ENCODE data around the gene ADAM23.

ADAM23 gene

DNA sequence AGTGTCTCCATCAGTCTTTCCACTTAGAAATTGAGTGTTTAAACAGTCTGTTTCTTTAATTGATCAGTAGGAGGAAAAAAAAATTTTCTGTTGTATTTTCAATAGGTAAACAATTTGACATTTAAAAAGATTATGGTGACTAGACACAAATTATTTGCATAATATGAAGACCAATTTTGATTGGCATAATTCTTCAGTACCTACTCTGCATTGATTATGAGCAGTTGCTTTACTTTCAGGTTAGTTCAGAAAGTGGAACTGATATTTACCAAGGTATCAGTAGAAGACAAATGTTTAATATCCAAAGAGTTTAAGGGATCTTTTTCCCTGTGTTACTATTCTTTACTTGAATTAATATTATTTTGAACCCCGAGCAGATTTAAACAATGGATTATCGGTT is 2.6 kb downstream of the ADAM23 start:
- Histone ChIP-seq H3K4me3 (ENCODE audit: low read depth in 1 of 2, low read length in 2 of 2) (no peak overlapping the region), H3K27ac (ENCODE audit: low read depth, low read length) (no peak overlapping the region), H3K9me3 (ENCODE audit: low read length) (no peaks in the 10 kb centered on the region), H3K4me1 (ENCODE audit: insufficient read depth, low read length) (peaks cover 6% of the 10 kb centered on the region), H3K9ac (ENCODE audit: low read length) (no peak overlapping the region), H3K27me3 (ENCODE audit: control insufficient read depth in 1 of 2, insufficient read depth in 2 of 2, low read length in 2 of 2) (peaks cover 12 to 26% of the 10 kb centered on the region in 2 donors), H3K36me3 (ENCODE audit: insufficient read depth, low read length) (no peaks in the 10 kb centered on the region)

DNA sequence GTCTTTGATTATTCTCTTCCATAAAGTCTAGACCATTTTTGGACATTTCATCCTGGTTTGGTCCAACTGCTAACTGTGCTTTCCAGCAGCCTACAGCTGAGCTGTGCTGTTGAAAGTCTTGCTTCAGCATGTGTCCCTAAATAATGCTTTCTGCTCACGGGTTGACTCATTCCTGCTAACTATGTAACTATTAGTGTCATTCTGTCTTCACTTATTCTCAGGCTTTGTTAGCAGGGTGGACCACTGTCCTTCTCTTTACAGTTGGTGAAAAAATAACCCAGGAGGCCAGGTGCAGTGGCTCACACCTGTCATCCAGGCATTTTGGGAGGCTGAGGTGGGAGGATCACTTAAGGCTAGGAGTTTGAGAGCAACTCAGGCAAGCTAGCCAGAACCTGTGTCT is 8.9 kb downstream of the ADAM23 start:
- Histone ChIP-seq H3K9ac (ENCODE audit: low read length) (no peak overlapping the region), H3K36me3 (ENCODE audit: insufficient read depth, low read length) (no peaks in the 10 kb centered on the region), H3K27ac (ENCODE audit: low read depth, low read length) (no peak overlapping the region), H3K4me3 (ENCODE audit: low read depth in 1 of 2, low read length in 2 of 2) (no peak overlapping the region), H3K9me3 (ENCODE audit: low read length) (no peaks in the 10 kb centered on the region), H3K27me3 (ENCODE audit: control insufficient read depth in 1 of 2, insufficient read depth in 2 of 2, low read length in 2 of 2) (no peaks in the 10 kb centered on the region), H3K4me1 (ENCODE audit: insufficient read depth, low read length) (no peaks in the 10 kb centered on the region)

DNA sequence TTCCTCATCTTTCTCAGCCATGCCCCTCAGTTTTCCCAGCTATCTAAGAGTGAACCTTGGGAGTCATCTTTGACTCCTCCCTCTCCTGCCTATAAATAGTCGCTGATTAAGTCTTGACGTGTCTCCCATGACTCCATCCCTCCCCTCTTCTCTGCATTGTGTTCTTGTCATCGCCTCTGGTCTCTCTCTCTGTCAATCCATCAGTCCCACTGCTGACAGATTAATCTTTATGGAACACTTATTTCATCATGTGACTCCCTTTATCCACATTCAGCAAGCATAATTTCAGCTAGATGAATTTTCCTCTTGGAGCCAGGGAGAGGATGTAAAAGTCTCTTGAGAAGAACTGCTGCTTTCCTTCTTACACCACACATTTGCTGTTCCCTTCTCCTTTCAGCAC is 9.4 kb downstream of the ADAM23 start:
- H3K4me3 ChIP-seq (ENCODE audit: low read depth in 1 of 2, low read length in 2 of 2): no peak overlapping the region
- no peak overlapping the region for H3K27ac ChIP-seq (ENCODE audit: low read depth, low read length)
- no peaks in the 10 kb centered on the region for H3K9me3 ChIP-seq (ENCODE audit: low read length)
- no peaks in the 10 kb centered on the region for H3K36me3 ChIP-seq (ENCODE audit: insufficient read depth, low read length)
- H3K9ac ChIP-seq (ENCODE audit: low read length): no peak overlapping the region
- H3K4me1 ChIP-seq (ENCODE audit: insufficient read depth, low read length): no peaks in the 10 kb centered on the region
- H3K27me3 ChIP-seq (ENCODE audit: control insufficient read depth in 1 of 2, insufficient read depth in 2 of 2, low read length in 2 of 2): no peaks in the 10 kb centered on the region

DNA sequence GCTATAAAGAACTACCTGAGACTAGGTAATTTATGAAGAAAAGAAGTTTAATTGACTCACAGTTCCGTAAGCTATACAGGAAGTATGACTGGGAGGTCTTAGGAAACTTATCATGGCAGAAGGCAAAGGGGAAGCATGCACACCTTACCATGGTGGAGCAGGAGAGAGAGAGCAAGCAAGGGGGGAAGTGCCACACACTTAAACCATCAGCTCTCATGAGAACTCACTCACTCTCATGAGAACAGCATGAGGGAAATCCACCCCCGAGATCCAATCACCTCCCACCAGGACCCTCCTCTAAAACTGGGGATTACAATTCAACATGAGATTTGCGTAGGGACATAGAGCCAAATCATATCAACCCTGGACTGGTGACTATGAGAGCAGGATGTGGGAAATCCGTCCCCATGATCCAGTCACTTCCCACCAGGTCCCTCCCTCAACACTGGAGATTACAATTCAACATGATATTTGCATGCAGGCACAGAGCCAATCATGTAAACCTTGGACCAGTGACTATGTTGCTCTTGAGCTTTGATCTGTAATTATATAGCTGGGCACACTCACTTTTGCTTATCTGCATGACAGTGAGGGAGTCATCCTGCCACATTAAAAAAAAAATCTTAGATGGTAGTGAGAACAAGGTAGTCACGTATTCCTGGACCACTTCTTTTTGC is 12.9 kb downstream of the ADAM23 start:
- H3K9me3 ChIP-seq (ENCODE audit: low read length): no peaks in the 10 kb centered on the region
- H3K9ac ChIP-seq (ENCODE audit: low read length): no peak overlapping the region
- no peaks in the 10 kb centered on the region for H3K36me3 ChIP-seq (ENCODE audit: insufficient read depth, low read length)
- H3K4me1 ChIP-seq (ENCODE audit: insufficient read depth, low read length): no peaks in the 10 kb centered on the region
- H3K27me3 ChIP-seq (ENCODE audit: control insufficient read depth in 1 of 2, insufficient read depth in 2 of 2, low read length in 2 of 2): no peaks in the 10 kb centered on the region
- H3K4me3 ChIP-seq (ENCODE audit: low read depth in 1 of 2, low read length in 2 of 2): no peak overlapping the region
- H3K27ac ChIP-seq (ENCODE audit: low read depth, low read length): no peak overlapping the region

DNA sequence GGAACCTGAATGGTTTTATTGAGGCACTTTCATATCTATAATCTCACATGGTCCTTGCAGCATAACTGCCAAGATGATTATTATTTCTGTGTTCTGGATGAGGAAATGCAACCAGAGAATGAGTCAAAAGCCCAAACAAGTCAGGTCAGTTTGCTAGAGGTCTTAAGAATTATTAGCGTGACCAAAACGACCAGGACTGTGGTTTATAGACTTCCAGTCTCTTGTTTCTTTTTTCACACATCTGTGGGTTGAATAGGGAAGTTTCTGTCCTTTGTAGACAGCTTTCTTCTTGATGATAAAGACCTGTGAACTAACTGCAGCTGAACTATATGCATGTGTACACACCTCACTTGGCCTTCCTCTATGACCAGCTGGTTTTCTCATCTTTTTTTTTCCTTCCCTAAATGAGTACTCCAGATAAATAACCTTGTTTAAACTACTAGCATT is 13.9 kb downstream of the ADAM23 start:
- Histone ChIP-seq H3K9ac (ENCODE audit: low read length) (no peak overlapping the region), H3K36me3 (ENCODE audit: insufficient read depth, low read length) (no peaks in the 10 kb centered on the region), H3K4me3 (ENCODE audit: low read depth in 1 of 2, low read length in 2 of 2) (no peak overlapping the region), H3K4me1 (ENCODE audit: insufficient read depth, low read length) (no peaks in the 10 kb centered on the region), H3K9me3 (ENCODE audit: low read length) (no peaks in the 10 kb centered on the region), H3K27ac (ENCODE audit: low read depth, low read length) (no peak overlapping the region), H3K27me3 (ENCODE audit: control insufficient read depth in 1 of 2, insufficient read depth in 2 of 2, low read length in 2 of 2) (no peaks in the 10 kb centered on the region)

DNA sequence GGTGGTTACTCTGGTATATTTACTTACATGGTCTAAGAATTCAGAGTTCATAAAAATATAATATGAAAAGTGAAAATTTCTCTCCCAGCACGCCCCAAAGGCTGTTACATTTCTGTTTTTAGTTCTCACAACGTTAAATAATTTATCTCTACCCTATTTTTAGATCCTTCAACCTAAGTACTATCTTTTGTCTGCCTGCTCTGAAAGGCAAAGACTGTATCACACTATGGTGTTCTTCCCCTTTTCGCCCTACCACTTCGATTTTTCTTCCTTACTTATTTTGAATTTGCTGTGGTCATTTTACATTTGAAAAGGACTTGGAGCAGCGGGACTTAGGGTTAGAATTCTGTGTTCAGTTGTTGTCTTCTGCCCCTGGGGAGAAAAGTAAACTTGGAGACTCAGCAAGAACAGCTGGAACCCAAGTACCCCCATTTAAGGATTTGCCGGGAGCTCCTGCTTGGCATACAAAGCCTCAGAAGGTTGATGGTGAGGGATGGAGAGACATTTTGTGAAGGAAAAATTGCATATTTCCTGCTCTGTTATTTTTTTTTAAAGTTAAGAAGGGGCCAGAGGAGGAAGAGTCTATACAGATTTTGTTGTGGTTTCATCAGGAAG is 19.0 kb downstream of the ADAM23 start:
- Histone ChIP-seq H3K36me3 (ENCODE audit: insufficient read depth, low read length) (no peaks in the 10 kb centered on the region), H3K27me3 (ENCODE audit: control insufficient read depth in 1 of 2, insufficient read depth in 2 of 2, low read length in 2 of 2) (no peaks in the 10 kb centered on the region), H3K9ac (ENCODE audit: low read length) (no peak overlapping the region), H3K9me3 (ENCODE audit: low read length) (no peaks in the 10 kb centered on the region), H3K4me3 (ENCODE audit: low read depth in 1 of 2, low read length in 2 of 2) (no peak overlapping the region), H3K27ac (ENCODE audit: low read depth, low read length) (no peak overlapping the region), H3K4me1 (ENCODE audit: insufficient read depth, low read length) (no peaks in the 10 kb centered on the region)

DNA sequence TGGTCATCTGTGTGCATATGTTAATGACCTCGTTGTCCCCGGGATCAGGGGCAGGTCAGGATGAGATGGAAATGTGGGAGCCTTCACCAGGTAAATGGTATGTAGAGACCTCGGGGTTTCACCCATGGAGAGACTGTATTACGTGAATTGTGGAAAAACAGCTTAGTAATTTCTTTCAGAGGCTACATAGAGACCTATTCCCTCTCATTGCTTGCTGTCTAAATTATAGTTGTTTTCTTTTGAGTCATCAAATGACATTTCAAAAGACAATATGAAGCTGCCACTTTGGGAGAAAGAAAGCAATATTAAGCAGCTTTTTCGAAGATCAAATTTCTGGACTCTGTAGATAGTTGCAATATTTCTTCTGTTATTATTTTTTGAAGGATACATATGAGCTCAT is 20.4 kb downstream of the ADAM23 start:
- no peaks in the 10 kb centered on the region for H3K9me3 ChIP-seq (ENCODE audit: low read length)
- no peak overlapping the region for H3K27ac ChIP-seq (ENCODE audit: low read depth, low read length)
- no peaks in the 10 kb centered on the region for H3K4me1 ChIP-seq (ENCODE audit: insufficient read depth, low read length)
- H3K4me3 ChIP-seq (ENCODE audit: low read depth in 1 of 2, low read length in 2 of 2): no peak overlapping the region
- no peaks in the 10 kb centered on the region for H3K36me3 ChIP-seq (ENCODE audit: insufficient read depth, low read length)
- no peaks in the 10 kb centered on the region for H3K27me3 ChIP-seq (ENCODE audit: control insufficient read depth in 1 of 2, insufficient read depth in 2 of 2, low read length in 2 of 2)
- no peak overlapping the region for H3K9ac ChIP-seq (ENCODE audit: low read length)

DNA sequence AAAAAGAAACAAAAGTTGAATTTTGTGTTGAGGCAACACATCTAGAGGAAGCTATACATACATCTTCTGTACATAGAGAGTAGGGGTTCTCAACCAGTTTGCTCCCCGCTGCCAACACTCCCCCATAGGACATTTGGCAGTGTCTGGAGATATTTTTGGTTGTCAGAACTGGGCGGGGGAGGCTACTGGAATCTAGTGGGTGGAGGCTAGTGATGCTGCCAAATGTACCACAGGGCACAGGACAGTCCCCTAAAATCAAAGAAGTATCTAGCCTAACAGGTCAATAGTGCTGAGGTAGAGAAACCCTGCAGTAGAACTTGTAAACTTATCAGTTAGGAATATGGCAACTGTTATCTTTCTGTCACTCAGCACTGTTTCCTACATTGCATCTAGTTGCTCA is 21.3 kb downstream of the ADAM23 start:
- Histone ChIP-seq H3K27me3 (ENCODE audit: control insufficient read depth in 1 of 2, insufficient read depth in 2 of 2, low read length in 2 of 2) (no peaks in the 10 kb centered on the region), H3K9me3 (ENCODE audit: low read length) (no peaks in the 10 kb centered on the region), H3K4me3 (ENCODE audit: low read depth in 1 of 2, low read length in 2 of 2) (no peak overlapping the region), H3K27ac (ENCODE audit: low read depth, low read length) (no peak overlapping the region), H3K36me3 (ENCODE audit: insufficient read depth, low read length) (no peaks in the 10 kb centered on the region), H3K9ac (ENCODE audit: low read length) (no peak overlapping the region), H3K4me1 (ENCODE audit: insufficient read depth, low read length) (no peaks in the 10 kb centered on the region)

DNA sequence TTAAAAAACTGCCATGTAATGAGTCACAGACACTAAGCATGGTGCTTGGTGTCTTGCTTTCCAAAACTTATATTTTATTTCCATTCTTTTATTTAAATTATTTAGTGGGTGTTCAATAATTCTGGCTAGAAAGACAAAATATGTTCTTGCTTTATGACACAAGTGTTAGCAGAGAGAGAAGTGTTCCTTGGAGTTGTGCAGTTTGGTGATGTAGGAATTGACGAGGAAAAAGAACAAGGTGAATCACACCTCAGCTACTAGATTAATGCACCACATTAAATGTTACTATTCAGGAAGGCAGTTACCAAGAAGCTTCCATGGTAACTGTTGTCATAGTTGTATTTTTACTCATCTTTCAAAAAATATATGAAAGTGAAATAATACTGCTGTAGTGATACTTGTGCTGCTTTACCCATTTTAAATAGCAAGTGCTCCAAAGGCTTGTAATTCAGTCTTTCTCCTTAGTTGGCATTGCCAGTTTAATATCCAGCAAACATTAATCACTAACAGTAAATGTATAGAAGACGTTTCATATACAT is 28.3 kb downstream of the ADAM23 start:
- Histone ChIP-seq H3K27me3 (ENCODE audit: control insufficient read depth in 1 of 2, insufficient read depth in 2 of 2, low read length in 2 of 2) (no peaks in the 10 kb centered on the region), H3K9ac (ENCODE audit: low read length) (no peak overlapping the region), H3K9me3 (ENCODE audit: low read length) (no peaks in the 10 kb centered on the region), H3K4me1 (ENCODE audit: insufficient read depth, low read length) (no peaks in the 10 kb centered on the region), H3K36me3 (ENCODE audit: insufficient read depth, low read length) (no peaks in the 10 kb centered on the region), H3K4me3 (ENCODE audit: low read depth in 1 of 2, low read length in 2 of 2) (no peak overlapping the region), H3K27ac (ENCODE audit: low read depth, low read length) (no peak overlapping the region)

DNA sequence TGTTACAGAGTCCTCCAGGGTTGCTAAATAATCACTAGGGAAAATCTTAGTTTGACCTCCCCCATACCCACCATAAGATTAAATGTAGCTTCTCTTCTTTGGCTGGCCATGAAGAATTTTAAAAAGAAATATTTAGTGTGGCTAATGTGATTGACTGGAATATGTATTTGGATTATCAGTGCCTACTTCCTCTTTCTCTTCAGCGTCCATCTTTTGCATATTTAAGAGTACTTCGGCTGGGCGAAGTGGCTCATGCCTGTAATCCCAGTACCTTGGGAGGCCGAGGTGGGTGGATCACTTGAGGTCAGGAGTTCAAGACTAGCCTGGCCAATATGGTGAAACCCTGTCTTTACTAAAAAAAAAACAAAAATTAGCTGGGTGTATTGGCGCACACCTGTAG is 28.8 kb downstream of the ADAM23 start:
- H3K27ac ChIP-seq (ENCODE audit: low read depth, low read length): no peak overlapping the region
- no peaks in the 10 kb centered on the region for H3K36me3 ChIP-seq (ENCODE audit: insufficient read depth, low read length)
- no peaks in the 10 kb centered on the region for H3K4me1 ChIP-seq (ENCODE audit: insufficient read depth, low read length)
- H3K9ac ChIP-seq (ENCODE audit: low read length): no peak overlapping the region
- no peak overlapping the region for H3K4me3 ChIP-seq (ENCODE audit: low read depth in 1 of 2, low read length in 2 of 2)
- H3K9me3 ChIP-seq (ENCODE audit: low read length): no peaks in the 10 kb centered on the region
- H3K27me3 ChIP-seq (ENCODE audit: control insufficient read depth in 1 of 2, insufficient read depth in 2 of 2, low read length in 2 of 2): no peaks in the 10 kb centered on the region

DNA sequence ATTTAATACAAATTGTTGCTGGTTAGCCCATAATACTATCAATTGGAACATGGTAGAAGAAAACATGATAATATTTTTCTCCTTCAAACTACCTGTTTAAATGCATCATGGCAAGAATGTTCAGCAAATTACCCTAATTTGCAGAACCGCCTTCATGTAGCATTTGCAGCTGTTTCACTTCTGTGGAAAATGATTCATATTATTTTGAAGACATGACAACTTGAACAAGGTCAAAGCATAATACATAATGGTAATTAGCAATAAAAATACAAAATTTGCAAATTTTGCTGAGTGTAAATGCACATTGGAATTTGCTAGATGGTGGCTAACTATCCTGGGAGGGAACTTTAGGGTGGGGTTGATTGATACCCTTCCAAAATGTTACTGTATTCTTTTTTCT is 30.8 kb downstream of the ADAM23 start:
- no peak overlapping the region for H3K9ac ChIP-seq (ENCODE audit: low read length)
- H3K27me3 ChIP-seq (ENCODE audit: control insufficient read depth in 1 of 2, insufficient read depth in 2 of 2, low read length in 2 of 2): no peaks in the 10 kb centered on the region
- no peaks in the 10 kb centered on the region for H3K4me1 ChIP-seq (ENCODE audit: insufficient read depth, low read length)
- H3K9me3 ChIP-seq (ENCODE audit: low read length): no peaks in the 10 kb centered on the region
- H3K27ac ChIP-seq (ENCODE audit: low read depth, low read length): no peak overlapping the region
- H3K4me3 ChIP-seq (ENCODE audit: low read depth in 1 of 2, low read length in 2 of 2): no peak overlapping the region
- H3K36me3 ChIP-seq (ENCODE audit: insufficient read depth, low read length): no peaks in the 10 kb centered on the region

DNA sequence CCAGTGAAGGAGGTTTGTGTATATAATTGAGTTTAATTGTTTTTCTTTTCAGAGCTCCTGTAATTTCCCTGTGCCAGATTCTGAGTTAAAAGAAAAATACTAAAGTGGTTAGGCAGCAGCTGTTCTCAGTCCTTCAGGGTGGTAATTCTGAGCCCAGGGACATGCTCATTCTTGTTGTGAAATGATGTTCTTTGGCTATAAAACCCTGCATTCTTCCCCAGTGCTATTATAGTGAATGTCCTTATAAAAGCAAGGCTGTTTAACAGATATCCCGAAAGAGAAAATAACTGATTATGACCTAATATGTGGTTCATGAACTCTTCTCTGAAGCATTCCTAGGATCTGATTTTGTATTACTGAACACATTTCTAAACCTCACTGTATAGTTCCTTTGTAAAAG is 34.0 kb downstream of the ADAM23 start:
- no peaks in the 10 kb centered on the region for H3K9me3 ChIP-seq (ENCODE audit: low read length)
- no peak overlapping the region for H3K4me3 ChIP-seq (ENCODE audit: low read depth in 1 of 2, low read length in 2 of 2)
- no peak overlapping the region for H3K27ac ChIP-seq (ENCODE audit: low read depth, low read length)
- H3K27me3 ChIP-seq (ENCODE audit: control insufficient read depth in 1 of 2, insufficient read depth in 2 of 2, low read length in 2 of 2): no peaks in the 10 kb centered on the region
- no peaks in the 10 kb centered on the region for H3K4me1 ChIP-seq (ENCODE audit: insufficient read depth, low read length)
- no peaks in the 10 kb centered on the region for H3K36me3 ChIP-seq (ENCODE audit: insufficient read depth, low read length)
- H3K9ac ChIP-seq (ENCODE audit: low read length): no peak overlapping the region
